Measurements from ENCODE around the gene SNX11.

DNA sequence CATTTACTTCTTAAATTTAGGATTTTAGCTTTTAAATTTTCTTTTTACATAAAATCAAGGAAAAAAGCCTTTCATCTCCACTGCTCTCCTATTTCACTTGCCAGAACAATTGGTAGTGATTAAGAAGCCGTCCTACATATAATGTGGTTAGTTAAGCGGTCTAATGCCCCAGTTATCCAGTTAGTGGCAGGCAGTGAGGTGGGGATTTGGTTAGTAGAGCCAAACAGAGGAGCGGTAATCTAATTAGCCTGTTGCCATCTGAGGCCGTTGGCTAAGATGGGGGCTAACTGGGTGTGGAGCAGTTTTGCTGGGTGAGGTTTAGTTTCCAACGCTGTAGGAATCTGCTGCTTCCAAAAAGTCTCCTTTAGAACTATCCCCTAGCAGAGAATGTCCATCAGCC is 22.4 kb downstream of the SNX11 start:
- TF ChIP-seq, protein P1, sequence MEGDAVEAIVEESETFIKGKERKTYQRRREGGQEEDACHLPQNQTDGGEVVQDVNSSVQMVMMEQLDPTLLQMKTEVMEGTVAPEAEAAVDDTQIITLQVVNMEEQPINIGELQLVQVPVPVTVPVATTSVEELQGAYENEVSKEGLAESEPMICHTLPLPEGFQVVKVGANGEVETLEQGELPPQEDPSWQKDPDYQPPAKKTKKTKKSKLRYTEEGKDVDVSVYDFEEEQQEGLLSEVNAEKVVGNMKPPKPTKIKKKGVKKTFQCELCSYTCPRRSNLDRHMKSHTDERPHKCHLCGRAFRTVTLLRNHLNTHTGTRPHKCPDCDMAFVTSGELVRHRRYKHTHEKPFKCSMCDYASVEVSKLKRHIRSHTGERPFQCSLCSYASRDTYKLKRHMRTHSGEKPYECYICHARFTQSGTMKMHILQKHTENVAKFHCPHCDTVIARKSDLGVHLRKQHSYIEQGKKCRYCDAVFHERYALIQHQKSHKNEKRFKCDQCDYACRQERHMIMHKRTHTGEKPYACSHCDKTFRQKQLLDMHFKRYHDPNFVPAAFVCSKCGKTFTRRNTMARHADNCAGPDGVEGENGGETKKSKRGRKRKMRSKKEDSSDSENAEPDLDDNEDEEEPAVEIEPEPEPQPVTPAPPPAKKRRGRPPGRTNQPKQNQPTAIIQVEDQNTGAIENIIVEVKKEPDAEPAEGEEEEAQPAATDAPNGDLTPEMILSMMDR (conservative IDR thresholded peaks at IDR 0.05) = no peak
- TF ChIP-seq ZFX (IDR thresholded peaks at IDR 0.05) = no peak

All from C4-2B (cell line).